ENCODE data around the gene DAB2IP. TPM values are rescaled to one million over a fixed set of nuclear protein-coding genes. Genes with fewer than 3 reads are reported as not detected.

Gene DAB2IP
- total RNA-seq, 2 experiments from 2014 or later: 0.06 TPM; not detected in 1

DNA sequence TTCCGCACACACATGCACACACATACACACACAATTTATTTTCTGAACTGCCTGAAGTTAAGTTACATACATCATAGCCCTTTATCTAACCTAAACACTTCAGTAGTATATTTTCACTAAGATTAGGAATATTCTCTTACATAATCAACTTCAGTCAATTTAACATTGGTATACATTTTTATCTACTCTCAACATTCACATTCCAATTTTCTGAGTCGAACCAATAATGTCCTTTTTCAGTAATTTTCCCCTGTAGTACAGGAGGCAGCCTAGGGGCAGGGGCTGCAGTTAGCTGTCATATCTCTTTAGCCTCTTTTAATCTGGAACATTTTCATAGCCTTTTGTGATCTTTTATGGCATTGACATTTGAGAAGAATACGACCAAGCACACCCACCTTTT, 150.1 kb downstream of the DAB2IP start:
- peaks cover 0 to 5% of the 10 kb centered on the region in 2 experiments for H3K27me3 ChIP-seq (ENCODE audit: control insufficient read depth in 1 of 2, insufficient read depth in 2 of 2, low read length in 2 of 2)
- H3K4me3 ChIP-seq (ENCODE audit: low read length): no peak overlapping the region
- no peak for ATAC-seq (ENCODE audit: poor library complexity)
- peaks cover 11% of the 10 kb centered on the region for H3K9me3 Mint-ChIP-seq
- ChIA-PET POLR2A (no interaction called here), CTCF (no interaction called here)
- H3K4me1 Mint-ChIP-seq (ENCODE audit: low read depth): no peaks in the 10 kb centered on the region
- no peaks in the 10 kb centered on the region for H3K9me3 ChIP-seq (ENCODE audit: control insufficient read depth in 1 of 2, insufficient read depth in 1 of 2, low read length in 2 of 2)
- no peak overlapping the region for H3K27ac Mint-ChIP-seq
- no peaks in the 10 kb centered on the region for H3K36me3 Mint-ChIP-seq (ENCODE audit: low read depth)
- DNase-seq: no peak
- H3K36me3 ChIP-seq (ENCODE audit: insufficient read depth, low read length): no peaks in the 10 kb centered on the region
- no peak overlapping the region for H3K27ac ChIP-seq (ENCODE audit: low read depth in 1 of 2, low read length in 2 of 2)
- H3K27me3 Mint-ChIP-seq: peaks cover 7% of the 10 kb centered on the region
- intact Hi-C loops (cut with DNase I, micrococcal nuclease): no loop called here
- H3K4me1 ChIP-seq (ENCODE audit: insufficient read depth, low read length): no peaks in the 10 kb centered on the region
- H3K4me3 Mint-ChIP-seq: no peak overlapping the region
- TF ChIP-seq, protein P1, sequence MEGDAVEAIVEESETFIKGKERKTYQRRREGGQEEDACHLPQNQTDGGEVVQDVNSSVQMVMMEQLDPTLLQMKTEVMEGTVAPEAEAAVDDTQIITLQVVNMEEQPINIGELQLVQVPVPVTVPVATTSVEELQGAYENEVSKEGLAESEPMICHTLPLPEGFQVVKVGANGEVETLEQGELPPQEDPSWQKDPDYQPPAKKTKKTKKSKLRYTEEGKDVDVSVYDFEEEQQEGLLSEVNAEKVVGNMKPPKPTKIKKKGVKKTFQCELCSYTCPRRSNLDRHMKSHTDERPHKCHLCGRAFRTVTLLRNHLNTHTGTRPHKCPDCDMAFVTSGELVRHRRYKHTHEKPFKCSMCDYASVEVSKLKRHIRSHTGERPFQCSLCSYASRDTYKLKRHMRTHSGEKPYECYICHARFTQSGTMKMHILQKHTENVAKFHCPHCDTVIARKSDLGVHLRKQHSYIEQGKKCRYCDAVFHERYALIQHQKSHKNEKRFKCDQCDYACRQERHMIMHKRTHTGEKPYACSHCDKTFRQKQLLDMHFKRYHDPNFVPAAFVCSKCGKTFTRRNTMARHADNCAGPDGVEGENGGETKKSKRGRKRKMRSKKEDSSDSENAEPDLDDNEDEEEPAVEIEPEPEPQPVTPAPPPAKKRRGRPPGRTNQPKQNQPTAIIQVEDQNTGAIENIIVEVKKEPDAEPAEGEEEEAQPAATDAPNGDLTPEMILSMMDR (IDR thresholded peaks at IDR 0.05): no peak

DNA sequence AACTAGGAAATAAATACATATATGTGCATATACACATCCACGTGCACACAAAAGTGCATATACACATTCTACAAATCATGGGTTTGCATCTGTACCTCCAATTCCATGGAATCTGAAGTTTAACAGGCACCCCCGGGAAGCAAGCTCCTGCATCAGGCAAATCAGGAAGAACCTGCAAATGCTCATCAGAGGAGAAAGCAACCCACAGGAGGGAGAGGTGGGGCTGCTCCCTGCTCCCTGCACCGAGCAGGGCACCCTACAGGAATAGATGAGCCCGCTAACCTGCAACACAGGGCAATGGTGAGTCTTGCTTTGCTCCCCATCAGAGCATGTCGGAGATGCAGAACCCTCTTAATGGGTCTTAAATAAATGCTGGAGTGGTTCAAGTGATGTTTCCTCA, 151.3 kb downstream of the DAB2IP start:
- no peaks in the 10 kb centered on the region for H3K36me3 Mint-ChIP-seq (ENCODE audit: low read depth)
- no peak overlapping the region for H3K4me3 ChIP-seq (ENCODE audit: low read length)
- DNase-seq: no peak
- ATAC-seq (ENCODE audit: poor library complexity): no peak
- POLR2A ChIA-PET: no interaction called here
- no peak overlapping the region for H3K27ac Mint-ChIP-seq
- H3K4me3 Mint-ChIP-seq: no peak overlapping the region
- H3K9me3 ChIP-seq (ENCODE audit: control insufficient read depth in 1 of 2, insufficient read depth in 1 of 2, low read length in 2 of 2): no peaks in the 10 kb centered on the region
- intact Hi-C loops (cut with DNase I, micrococcal nuclease): no loop called here
- H3K27ac ChIP-seq (ENCODE audit: low read depth in 1 of 2, low read length in 2 of 2): no peak overlapping the region
- H3K27me3 ChIP-seq (ENCODE audit: control insufficient read depth in 1 of 2, insufficient read depth in 2 of 2, low read length in 2 of 2): peaks cover 0 to 5% of the 10 kb centered on the region in 2 experiments
- H3K36me3 ChIP-seq (ENCODE audit: insufficient read depth, low read length): no peaks in the 10 kb centered on the region
- H3K4me1 ChIP-seq (ENCODE audit: insufficient read depth, low read length): no peaks in the 10 kb centered on the region
- peaks cover 7% of the 10 kb centered on the region for H3K27me3 Mint-ChIP-seq
- H3K9me3 Mint-ChIP-seq: peaks cover 11% of the 10 kb centered on the region
- CTCF ChIA-PET: no interaction called here
- TF ChIP-seq, protein P1 (IDR thresholded peaks at IDR 0.05): no peak
- no peaks in the 10 kb centered on the region for H3K4me1 Mint-ChIP-seq (ENCODE audit: low read depth)

DNA sequence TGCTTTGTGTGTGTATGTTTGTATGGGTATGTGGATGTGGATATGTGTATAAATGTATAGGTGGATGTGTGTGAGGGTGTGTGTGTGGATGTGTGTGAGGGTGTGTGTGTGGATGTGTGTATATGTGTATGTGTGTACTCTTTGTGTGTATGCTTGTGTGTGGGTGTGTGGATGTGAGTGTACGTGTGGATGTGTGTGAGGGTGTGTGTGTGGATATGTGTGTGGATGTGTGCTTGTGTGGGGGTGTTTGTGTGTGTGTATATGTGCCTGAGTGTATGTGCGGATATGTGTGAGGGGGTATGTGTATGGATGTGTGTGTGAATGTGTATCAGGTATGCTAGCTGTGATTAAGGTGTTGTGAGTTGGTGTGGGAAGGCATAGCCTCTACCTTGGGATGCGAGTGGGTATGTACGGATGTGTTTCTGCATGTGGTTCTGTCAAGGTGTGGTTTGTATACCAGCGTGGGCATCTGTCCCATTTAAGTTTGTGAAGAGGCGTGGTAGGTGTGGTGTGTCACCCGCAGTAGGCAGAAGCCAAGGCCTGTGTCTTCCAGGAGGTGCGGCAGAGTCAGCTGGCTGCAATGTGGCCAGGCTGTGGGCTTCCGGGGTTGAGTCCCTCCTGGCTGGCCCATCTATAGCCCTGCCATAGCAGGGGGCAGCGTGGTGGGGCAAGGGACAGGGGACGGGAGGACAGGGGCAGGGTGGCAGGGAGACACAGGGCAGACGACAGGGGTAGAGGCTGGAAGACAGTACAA, 155.8 kb downstream of the DAB2IP start:
- ATAC-seq (ENCODE audit: poor library complexity): no peak
- H3K4me3 ChIP-seq (ENCODE audit: low read length): no peak overlapping the region
- TF ChIP-seq, protein P1 (IDR thresholded peaks at IDR 0.05): no peak
- Mint-ChIP-seq H3K27me3 (no peaks in the 10 kb centered on the region), H3K9me3 (peaks cover 11% of the 10 kb centered on the region), H3K36me3 (ENCODE audit: low read depth) (no peaks in the 10 kb centered on the region), H3K27ac (no peak overlapping the region), H3K4me3 (no peak overlapping the region), H3K4me1 (ENCODE audit: low read depth) (no peaks in the 10 kb centered on the region)
- H3K36me3 ChIP-seq (ENCODE audit: insufficient read depth, low read length): no peaks in the 10 kb centered on the region
- ChIA-PET POLR2A (no interaction called here), CTCF (no interaction called here)
- peak in 1 of 14 experiments; percentile 18 for DNase-seq
- H3K27ac ChIP-seq (ENCODE audit: low read depth in 1 of 2, low read length in 2 of 2): no peak overlapping the region
- intact Hi-C loops (cut with DNase I, micrococcal nuclease): no loop called here
- H3K9me3 ChIP-seq (ENCODE audit: control insufficient read depth in 1 of 2, insufficient read depth in 1 of 2, low read length in 2 of 2): no peaks in the 10 kb centered on the region
- H3K4me1 ChIP-seq (ENCODE audit: insufficient read depth, low read length): no peaks in the 10 kb centered on the region
- H3K27me3 ChIP-seq (ENCODE audit: control insufficient read depth in 1 of 2, insufficient read depth in 2 of 2, low read length in 2 of 2): peaks cover 0 to 5% of the 10 kb centered on the region in 2 experiments

Data from CD4-positive, alpha-beta T cell (primary cell).